Measurements from ENCODE around the gene CDKN1B. TPM values are rescaled to one million over a fixed set of nuclear protein-coding genes. Genes with fewer than 3 reads are reported as not detected.

Gene CDKN1B
- total RNA-seq, 1 donor from 2014 or later = 34.0 TPM

DNA sequence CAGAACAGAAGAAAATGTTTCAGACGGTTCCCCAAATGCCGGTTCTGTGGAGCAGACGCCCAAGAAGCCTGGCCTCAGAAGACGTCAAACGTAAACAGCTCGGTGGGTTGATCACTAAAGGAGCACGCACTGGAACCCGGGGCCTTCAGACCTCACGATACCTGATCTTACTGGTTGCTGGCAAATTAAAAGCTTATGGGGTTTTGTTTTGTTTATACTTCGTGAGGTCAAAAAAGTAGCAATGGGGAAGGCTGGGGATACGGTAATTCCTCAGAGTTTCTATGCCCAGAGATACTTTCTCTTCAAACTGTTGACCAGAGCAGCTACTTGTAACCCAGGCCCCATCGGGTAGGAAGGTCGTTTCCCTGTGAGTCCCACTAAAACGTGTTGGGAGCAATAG is 1.7 kb downstream of the CDKN1B start:
- peak; percentile 30 for DNase-seq (ENCODE audit: low read depth)
- Histone ChIP-seq H3K36me3 (ENCODE audit: control insufficient read depth, insufficient read depth, low read length) (peaks cover 3% of the 10 kb centered on the region), H3K27me3 (ENCODE audit: control insufficient read depth, insufficient read depth, low read length) (no peaks in the 10 kb centered on the region), H3K4me3 (ENCODE audit: low read depth, low read length) (peak overlapping the region; percentile 70)
- FAIRE-seq = no peak
- TF ChIP-seq, protein P1, sequence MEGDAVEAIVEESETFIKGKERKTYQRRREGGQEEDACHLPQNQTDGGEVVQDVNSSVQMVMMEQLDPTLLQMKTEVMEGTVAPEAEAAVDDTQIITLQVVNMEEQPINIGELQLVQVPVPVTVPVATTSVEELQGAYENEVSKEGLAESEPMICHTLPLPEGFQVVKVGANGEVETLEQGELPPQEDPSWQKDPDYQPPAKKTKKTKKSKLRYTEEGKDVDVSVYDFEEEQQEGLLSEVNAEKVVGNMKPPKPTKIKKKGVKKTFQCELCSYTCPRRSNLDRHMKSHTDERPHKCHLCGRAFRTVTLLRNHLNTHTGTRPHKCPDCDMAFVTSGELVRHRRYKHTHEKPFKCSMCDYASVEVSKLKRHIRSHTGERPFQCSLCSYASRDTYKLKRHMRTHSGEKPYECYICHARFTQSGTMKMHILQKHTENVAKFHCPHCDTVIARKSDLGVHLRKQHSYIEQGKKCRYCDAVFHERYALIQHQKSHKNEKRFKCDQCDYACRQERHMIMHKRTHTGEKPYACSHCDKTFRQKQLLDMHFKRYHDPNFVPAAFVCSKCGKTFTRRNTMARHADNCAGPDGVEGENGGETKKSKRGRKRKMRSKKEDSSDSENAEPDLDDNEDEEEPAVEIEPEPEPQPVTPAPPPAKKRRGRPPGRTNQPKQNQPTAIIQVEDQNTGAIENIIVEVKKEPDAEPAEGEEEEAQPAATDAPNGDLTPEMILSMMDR (IDR thresholded peaks at IDR 0.05; ENCODE audit: insufficient read depth, low read length, severe bottlenecking) = no peak

DNA sequence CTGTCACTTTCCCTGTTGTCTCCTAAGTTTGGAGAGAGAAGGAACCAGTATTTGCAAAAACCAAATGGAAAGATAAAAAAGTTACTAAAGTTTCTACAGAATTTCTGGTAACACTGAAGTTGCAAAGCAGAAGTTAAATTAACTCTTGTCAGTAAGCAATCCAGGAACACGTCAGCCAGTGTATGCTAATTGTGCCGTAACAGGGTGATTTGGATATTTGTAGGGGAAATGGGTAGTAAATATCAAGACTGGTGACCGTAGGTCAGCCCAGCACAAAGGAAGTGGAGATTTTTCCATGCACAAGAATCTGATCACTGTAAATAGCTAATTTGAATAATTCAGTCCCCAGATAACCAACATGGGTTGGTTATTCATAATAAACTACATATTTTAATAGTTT is 2.3 kb downstream of the CDKN1B start:
- Histone ChIP-seq H3K36me3 (ENCODE audit: control insufficient read depth, insufficient read depth, low read length) (peaks cover 3% of the 10 kb centered on the region), H3K4me3 (ENCODE audit: low read depth, low read length) (peak overlapping the region; percentile 70), H3K27me3 (ENCODE audit: control insufficient read depth, insufficient read depth, low read length) (no peaks in the 10 kb centered on the region)
- FAIRE-seq (no peak), DNase-seq (ENCODE audit: low read depth) (peak; percentile 50)
- TF ChIP-seq, protein P1 (IDR thresholded peaks at IDR 0.05; ENCODE audit: insufficient read depth, low read length, severe bottlenecking) = no peak

DNA sequence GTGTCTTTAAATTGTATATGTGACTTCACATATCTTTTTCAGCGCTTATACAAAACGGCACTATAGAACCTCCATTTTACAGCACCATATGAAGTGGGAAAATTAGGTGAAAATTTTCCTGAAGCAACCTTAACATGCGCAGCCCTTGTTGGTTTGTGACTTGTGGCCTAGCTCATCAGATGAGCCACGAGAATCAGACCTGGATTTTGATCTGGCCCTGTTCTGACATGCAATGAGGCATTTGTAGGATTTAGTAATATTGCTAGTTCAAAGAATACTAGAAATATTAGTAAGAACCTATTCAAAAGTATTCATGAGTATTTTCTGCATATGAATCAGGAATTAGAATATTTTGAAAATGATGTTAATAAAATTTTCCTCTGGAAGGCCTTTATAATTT is 2.9 kb downstream of the CDKN1B start:
- peak; percentile 71 for DNase-seq (ENCODE audit: low read depth)

DNA sequence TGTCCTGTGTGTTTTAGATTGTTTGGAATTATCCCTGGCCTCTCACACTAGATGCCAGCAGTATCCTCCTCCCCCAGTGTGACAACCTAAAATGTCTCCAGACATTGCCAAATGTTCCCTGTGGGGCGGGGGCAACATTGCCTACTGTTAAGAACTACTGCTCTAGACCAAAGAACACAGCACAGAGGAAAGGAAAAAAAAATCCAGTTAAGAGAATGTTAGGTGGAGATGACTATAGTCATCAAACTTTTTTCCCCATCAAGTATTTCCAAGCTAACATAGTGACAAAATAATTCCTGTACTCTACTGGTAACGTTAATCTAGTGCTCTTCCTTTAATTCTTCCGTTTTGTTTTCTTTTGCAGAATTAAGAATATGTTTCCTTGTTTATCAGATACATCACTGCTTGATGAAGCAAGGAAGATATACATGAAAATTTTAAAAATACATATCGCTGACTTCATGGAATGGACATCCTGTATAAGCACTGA is 3.5 kb downstream of the CDKN1B start:
- peak overlapping the region; percentile 15 for H3K4me3 ChIP-seq (ENCODE audit: low read depth, low read length)
- H3K36me3 ChIP-seq (ENCODE audit: control insufficient read depth, insufficient read depth, low read length) = peaks cover 3% of the 10 kb centered on the region
- FAIRE-seq (no peak), DNase-seq (ENCODE audit: low read depth) (no peak)
- TF ChIP-seq, protein P1 (IDR thresholded peaks at IDR 0.05; ENCODE audit: insufficient read depth, low read length, severe bottlenecking) = no peak
- H3K27me3 ChIP-seq (ENCODE audit: control insufficient read depth, insufficient read depth, low read length) = no peaks in the 10 kb centered on the region

More for the DNA sequence above, 2.9 kb downstream of the CDKN1B start:
- peak overlapping the region; percentile 70 for H3K4me3 ChIP-seq (ENCODE audit: low read depth, low read length)
- TF ChIP-seq, protein P1 (IDR thresholded peaks at IDR 0.05; ENCODE audit: insufficient read depth, low read length, severe bottlenecking) = no peak
- H3K27me3 ChIP-seq (ENCODE audit: control insufficient read depth, insufficient read depth, low read length) = no peaks in the 10 kb centered on the region
- FAIRE-seq = no peak
- peaks cover 3% of the 10 kb centered on the region for H3K36me3 ChIP-seq (ENCODE audit: control insufficient read depth, insufficient read depth, low read length)

DNA sequence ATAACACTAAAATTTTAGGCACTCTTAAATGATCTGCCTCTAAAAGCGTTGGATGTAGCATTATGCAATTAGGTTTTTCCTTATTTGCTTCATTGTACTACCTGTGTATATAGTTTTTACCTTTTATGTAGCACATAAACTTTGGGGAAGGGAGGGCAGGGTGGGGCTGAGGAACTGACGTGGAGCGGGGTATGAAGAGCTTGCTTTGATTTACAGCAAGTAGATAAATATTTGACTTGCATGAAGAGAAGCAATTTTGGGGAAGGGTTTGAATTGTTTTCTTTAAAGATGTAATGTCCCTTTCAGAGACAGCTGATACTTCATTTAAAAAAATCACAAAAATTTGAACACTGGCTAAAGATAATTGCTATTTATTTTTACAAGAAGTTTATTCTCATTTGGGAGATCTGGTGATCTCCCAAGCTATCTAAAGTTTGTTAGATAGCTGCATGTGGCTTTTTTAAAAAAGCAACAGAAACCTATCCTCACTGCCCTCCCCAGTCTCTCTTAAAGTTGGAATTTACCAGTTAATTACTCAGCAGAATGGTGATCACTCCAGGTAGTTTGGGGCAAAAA is 4.1 kb downstream of the CDKN1B start:
- Histone ChIP-seq H3K27me3 (ENCODE audit: control insufficient read depth, insufficient read depth, low read length) (no peaks in the 10 kb centered on the region), H3K36me3 (ENCODE audit: control insufficient read depth, insufficient read depth, low read length) (peaks cover 3% of the 10 kb centered on the region), H3K4me3 (ENCODE audit: low read depth, low read length) (peak overlapping the region; percentile 0)
- FAIRE-seq = no peak
- TF ChIP-seq, protein P1 (IDR thresholded peaks at IDR 0.05; ENCODE audit: insufficient read depth, low read length, severe bottlenecking) = no peak
- peak; percentile 61 for DNase-seq (ENCODE audit: low read depth)
